Endodermal cell (in vitro differentiated cells): Measurements from ENCODE around the gene CNTN4. TPM values are rescaled to one million over a fixed set of nuclear protein-coding genes. Genes with fewer than 3 reads are reported as not detected.

Source experiments
- DNase-seq: peaks from one replicate; pipeline ENCODE4 v3.0.0-alpha.2; 2017
- H3K27ac ChIP-seq: 2 replicates; pipeline ENCODE4 v1.5.1; 2013; ENCODE audit warnings: mild to moderate bottlenecking, low read depth, low read length, moderate library complexity
- H3K27me3 ChIP-seq: 2 replicates; pipeline ENCODE4 v1.6.1; 2013; ENCODE audit warnings: mild to moderate bottlenecking, low read length, moderate library complexity; ENCODE audit not compliant: insufficient read depth, control insufficient read depth, poor library complexity, severe bottlenecking
- H3K36me3 ChIP-seq: 2 replicates; pipeline ENCODE4 v1.7.0; 2013; ENCODE audit warnings: mild to moderate bottlenecking, low read length, moderate library complexity; ENCODE audit not compliant: control insufficient read depth, insufficient read depth
- H3K4me1 ChIP-seq: one replicate; pipeline ENCODE4 v1.7.0; 2013; ENCODE audit warnings: low read length; ENCODE audit not compliant: control insufficient read depth, insufficient read depth
- H3K4me3 ChIP-seq: 2 replicates; pipeline ENCODE4 v1.5.1; 2013; ENCODE audit warnings: mild to moderate bottlenecking, low read length, moderate library complexity
- H3K9ac ChIP-seq: 2 replicates; pipeline ENCODE4 v1.6.1; 2013; ENCODE audit warnings: mild to moderate bottlenecking, low read length, moderate library complexity; ENCODE audit not compliant: poor library complexity, severe bottlenecking; ENCODE audit errors: extremely low read depth
- H3K9me3 ChIP-seq: 2 replicates; pipeline ENCODE4 v1.6.1; 2013; ENCODE audit warnings: mild to moderate bottlenecking, low read length, moderate library complexity; ENCODE audit not compliant: control insufficient read depth
- H3K27ac Mint-ChIP-seq: 2 replicates; pipeline ENCODE4 v1.8.0; 2020; ENCODE audit warnings: mixed read lengths
- H3K27me3 Mint-ChIP-seq: 2 replicates; pipeline ENCODE4 v1.8.0; 2021; ENCODE audit warnings: mild to moderate bottlenecking, mixed read lengths; ENCODE audit not compliant: insufficient read depth
- H3K36me3 Mint-ChIP-seq: 2 replicates; pipeline ENCODE4 v1.8.0; 2020; ENCODE audit warnings: low read depth, mixed read lengths
- H3K4me1 Mint-ChIP-seq: 2 replicates; pipeline ENCODE4 v1.8.0; 2020; ENCODE audit warnings: mixed read lengths
- H3K4me3 Mint-ChIP-seq: 2 replicates; pipeline ENCODE4 v1.8.0; 2020; ENCODE audit warnings: mild to moderate bottlenecking, moderate library complexity, mixed read lengths
- H3K9me3 Mint-ChIP-seq: 2 replicates; pipeline ENCODE4 v1.8.0; 2020; ENCODE audit warnings: mild to moderate bottlenecking, mixed read lengths
- WGBS, 2 experiments: methylation state at CpG; one replicate each; pipeline versions ENCODE4 v1.1.5 to v1.1.7; 2013; ENCODE audit warnings: missing lambda C conversion rate in 2 of 2, mixed read lengths in 1 of 2; ENCODE audit not compliant: insufficient coverage in 1 of 2, insufficient read length in 1 of 2; 5-methylcytosine and 5-hydroxymethylcytosine counted together
- total RNA-seq, 2 donors: library from RNA; stranded (reverse); fragmentation: NEBNext Ultra II Directional in 1 of 2; extraction: Animal tissue kit (Norgen Biotek cat#: 25700) in 1 of 2; gene quantifications; 2 replicates in 1 of 2; 3 replicates in 1 of 2; pipeline ENCODE4 v1.2.1, GENCODE V29; 2021
- TF ChIP-seq, protein P1 (sequence below): fragments of 200-600 bp; sonication (generic); conservative IDR thresholded peaks from 2 replicates; pipeline ENCODE4 v1.5.0; 2021; ENCODE audit warnings: antibody characterized with exemption, mild to moderate bottlenecking

CNTN4 gene
- total RNA-seq, 2 donors from 2014 or later = 10.8 to 11.1 TPM

DNA sequence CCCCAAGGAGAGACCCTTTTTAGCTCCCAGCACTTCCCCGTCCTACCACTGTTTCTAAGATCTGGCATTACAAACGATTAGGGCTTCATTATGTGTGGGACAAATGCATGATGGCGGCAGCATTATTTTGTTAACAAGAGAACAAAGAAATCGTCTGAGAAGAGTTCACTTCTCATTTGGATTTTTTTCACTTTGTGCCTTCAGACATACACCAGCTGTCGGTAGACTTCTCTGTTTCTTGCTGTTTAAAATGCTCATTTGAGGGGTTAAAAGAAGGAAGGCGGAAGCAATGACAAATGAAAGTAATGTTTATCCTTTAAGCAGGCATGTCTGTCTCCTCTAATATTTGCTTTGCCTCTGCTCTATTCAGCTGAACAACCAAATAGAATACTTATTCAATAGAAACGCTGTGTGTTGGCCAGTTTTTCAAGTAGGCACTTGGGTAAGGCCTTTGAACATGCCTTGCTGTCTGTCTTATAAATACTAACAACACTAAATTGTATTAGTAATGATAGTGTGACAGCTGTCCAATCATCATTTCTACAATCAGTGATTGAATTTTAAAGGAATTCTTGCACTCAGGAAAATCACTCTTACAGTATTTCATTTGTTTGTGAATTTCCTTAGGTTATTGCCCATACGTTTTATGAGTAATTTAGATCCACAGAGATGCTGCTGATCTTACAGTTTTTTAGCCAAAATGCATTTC is 629.1 kb downstream of the CNTN4 start:
- Mint-ChIP-seq H3K36me3 (no peaks in the 10 kb centered on the region), H3K4me3 (no peak overlapping the region), H3K27me3 (no peaks in the 10 kb centered on the region), H3K9me3 (no peaks in the 10 kb centered on the region), H3K4me1 (no peaks in the 10 kb centered on the region), H3K27ac (no peak overlapping the region)
- Histone ChIP-seq H3K27ac (peak overlapping the region; percentile 81), H3K4me1 (no peaks in the 10 kb centered on the region), H3K9ac (no peak overlapping the region), H3K27me3 (no peaks in the 10 kb centered on the region), H3K4me3 (no peak overlapping the region), H3K9me3 (no peaks in the 10 kb centered on the region), H3K36me3 (no peaks in the 10 kb centered on the region)
- TF ChIP-seq, protein P1, sequence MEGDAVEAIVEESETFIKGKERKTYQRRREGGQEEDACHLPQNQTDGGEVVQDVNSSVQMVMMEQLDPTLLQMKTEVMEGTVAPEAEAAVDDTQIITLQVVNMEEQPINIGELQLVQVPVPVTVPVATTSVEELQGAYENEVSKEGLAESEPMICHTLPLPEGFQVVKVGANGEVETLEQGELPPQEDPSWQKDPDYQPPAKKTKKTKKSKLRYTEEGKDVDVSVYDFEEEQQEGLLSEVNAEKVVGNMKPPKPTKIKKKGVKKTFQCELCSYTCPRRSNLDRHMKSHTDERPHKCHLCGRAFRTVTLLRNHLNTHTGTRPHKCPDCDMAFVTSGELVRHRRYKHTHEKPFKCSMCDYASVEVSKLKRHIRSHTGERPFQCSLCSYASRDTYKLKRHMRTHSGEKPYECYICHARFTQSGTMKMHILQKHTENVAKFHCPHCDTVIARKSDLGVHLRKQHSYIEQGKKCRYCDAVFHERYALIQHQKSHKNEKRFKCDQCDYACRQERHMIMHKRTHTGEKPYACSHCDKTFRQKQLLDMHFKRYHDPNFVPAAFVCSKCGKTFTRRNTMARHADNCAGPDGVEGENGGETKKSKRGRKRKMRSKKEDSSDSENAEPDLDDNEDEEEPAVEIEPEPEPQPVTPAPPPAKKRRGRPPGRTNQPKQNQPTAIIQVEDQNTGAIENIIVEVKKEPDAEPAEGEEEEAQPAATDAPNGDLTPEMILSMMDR = no peak
- no peak for DNase-seq
- 74 to 89% methylated on average over 6 to 8 of the region's 8 CpGs for WGBS, 2 experiments

DNA sequence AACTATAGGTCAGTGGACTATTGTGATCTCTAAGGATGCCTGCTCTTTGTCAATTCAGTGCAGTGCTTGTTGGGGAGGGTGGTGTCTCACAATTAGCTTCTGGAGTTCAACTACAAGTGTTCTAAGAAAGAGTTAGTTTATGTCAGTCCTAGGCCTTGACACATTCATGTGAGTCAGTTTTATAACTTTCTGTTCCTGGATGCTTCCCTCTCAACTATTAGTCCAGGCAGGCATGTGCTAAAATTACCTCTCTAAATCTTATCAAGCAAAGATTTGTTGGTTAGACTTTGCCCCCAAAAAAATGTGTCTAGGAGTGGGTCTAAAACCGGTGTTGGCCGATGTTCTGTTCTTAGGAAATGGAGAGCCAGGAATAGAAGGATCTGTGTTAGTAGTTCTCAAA is 633.2 kb downstream of the CNTN4 start:
- no peaks in the 10 kb centered on the region for H3K27me3 Mint-ChIP-seq
- no peaks in the 10 kb centered on the region for H3K4me1 Mint-ChIP-seq
- no peaks in the 10 kb centered on the region for H3K36me3 Mint-ChIP-seq
- no peak overlapping the region for H3K4me3 Mint-ChIP-seq
- no peaks in the 10 kb centered on the region for H3K9me3 Mint-ChIP-seq
- Histone ChIP-seq H3K4me3 (no peak overlapping the region), H3K9ac (no peak overlapping the region), H3K36me3 (no peaks in the 10 kb centered on the region), H3K4me1 (no peaks in the 10 kb centered on the region), H3K27ac (no peak overlapping the region), H3K9me3 (no peaks in the 10 kb centered on the region), H3K27me3 (no peaks in the 10 kb centered on the region)
- no peak for DNase-seq
- WGBS, 2 experiments = 93 to 100% methylated on average over 2 of the region's 2 CpGs
- TF ChIP-seq, protein P1 = no peak
- H3K27ac Mint-ChIP-seq = no peak overlapping the region

DNA sequence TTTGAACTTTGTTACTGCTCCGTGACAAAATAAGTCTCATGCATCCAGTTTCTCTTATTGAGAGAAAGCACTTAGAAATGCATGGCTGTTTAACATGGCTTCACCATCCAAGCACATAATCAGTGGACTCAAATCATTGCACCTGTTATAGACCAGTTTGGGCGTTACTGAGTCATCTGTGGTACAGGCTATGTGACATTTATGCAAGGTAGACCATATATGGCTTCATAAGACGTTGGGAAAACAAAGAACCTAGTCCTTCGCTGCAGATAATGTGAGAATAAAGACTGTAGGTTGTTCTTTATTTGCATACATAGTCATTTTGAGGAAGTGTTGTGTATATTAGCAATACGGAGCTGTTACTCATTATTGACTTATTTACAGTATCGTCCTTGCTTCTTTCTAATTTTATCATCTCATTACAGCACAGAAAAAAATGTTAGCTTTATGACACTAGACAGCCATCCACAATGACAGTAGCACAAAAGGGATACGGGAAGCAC is 636.8 kb downstream of the CNTN4 start:
- no peaks in the 10 kb centered on the region for H3K27me3 Mint-ChIP-seq
- H3K9me3 Mint-ChIP-seq = no peaks in the 10 kb centered on the region
- H3K27ac ChIP-seq = no peak overlapping the region
- 82 to 86% methylated on average over 5 to 7 of the region's 7 CpGs for WGBS, 2 experiments
- no peak overlapping the region for H3K27ac Mint-ChIP-seq
- no peak overlapping the region for H3K4me3 ChIP-seq
- H3K36me3 Mint-ChIP-seq = no peaks in the 10 kb centered on the region
- no peak overlapping the region for H3K4me3 Mint-ChIP-seq
- TF ChIP-seq, protein P1 = no peak
- H3K9ac ChIP-seq = no peak overlapping the region
- H3K36me3 ChIP-seq = no peaks in the 10 kb centered on the region
- H3K27me3 ChIP-seq = no peaks in the 10 kb centered on the region
- DNase-seq = no peak
- H3K4me1 Mint-ChIP-seq = no peaks in the 10 kb centered on the region
- no peaks in the 10 kb centered on the region for H3K9me3 ChIP-seq
- no peaks in the 10 kb centered on the region for H3K4me1 ChIP-seq
